Posterior cingulate gyrus (tissue), 11 donors: ENCODE results near the gene EVC2.
A peak's percentile ranks its signal among the peaks of the same experiment; 100 is the strongest.

Experiments used
- DNase-seq, 10 donors: peaks; one replicate each; pipeline versions ENCODE4 v3.0.0 to v3.0.0-alpha.2; 2020 to 2021; ENCODE audit warnings: mixed read lengths in 3 of 10
- intact Hi-C: fragments of 100-400 bp; cut with DNase I; formaldehyde crosslinking; loops from one replicate; pipeline ENCODE4 v1.15.1; 2023

The EVC2 gene

DNA sequence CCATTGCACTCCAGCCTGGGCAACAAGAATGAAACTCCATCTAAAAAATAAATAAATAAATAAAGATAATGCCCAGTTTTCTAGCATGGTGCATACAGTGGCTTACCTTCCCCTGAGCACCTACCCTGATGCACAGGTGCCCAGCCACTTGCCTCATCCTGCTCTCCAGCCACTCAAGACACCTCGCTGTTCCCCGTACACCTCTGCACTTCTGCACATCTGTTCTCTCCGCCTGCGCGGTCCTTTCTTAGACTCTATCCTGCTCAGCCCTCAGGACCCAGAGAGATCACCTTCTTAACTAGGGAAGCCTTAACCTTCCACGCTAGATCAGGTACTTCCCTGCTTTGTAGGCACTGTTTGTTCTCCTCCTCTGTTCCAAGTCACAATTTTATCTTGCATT, 5.5 kb upstream of the EVC2 start:
- intact Hi-C loops: no loop called here

DNA sequence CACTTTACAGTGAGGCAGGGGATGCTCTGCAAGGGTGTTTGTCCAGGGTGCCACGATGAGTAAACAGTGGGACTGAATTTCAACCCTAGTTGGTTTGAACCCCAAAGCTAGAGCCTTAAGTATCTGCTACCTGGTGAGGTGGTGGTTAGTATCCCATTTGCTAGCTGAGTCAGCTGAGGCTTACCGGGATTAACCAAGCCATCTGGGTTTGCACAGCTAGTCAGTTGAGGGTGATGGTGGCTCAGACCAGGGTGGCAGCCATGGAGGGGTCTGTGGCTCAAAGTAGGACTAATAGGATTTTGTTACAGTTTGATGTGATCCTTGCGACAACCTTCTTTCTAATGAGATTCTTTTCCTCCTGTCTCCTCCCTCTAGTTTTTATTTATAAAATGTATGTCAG, 4.6 kb upstream of the EVC2 start:
- intact Hi-C loops: no loop called here
- DNase-seq: no peak

More for the DNA sequence above, 5.5 kb upstream of the EVC2 start:
- no peak for DNase-seq

DNA sequence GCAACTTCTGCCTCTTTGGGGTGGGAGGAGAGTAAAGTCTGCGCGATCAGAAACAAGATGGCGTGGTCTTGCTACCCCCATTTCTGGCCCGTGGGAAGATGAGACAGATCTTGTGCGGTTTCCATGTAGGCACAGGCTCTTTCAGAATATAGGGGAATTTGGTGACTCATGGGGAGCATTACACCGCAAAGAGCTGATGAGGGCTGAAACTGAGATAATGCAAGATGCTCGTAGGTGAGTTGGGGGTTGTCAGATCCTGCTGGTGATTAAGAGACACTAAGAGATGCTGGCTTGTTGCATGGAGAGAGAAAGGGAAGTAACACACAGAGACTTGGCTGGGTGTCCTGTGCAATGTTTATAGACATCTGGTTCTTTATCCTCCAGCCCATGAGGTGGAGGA, 4.2 kb upstream of the EVC2 start:
- no peak for DNase-seq
- intact Hi-C loops: no loop called here

DNA sequence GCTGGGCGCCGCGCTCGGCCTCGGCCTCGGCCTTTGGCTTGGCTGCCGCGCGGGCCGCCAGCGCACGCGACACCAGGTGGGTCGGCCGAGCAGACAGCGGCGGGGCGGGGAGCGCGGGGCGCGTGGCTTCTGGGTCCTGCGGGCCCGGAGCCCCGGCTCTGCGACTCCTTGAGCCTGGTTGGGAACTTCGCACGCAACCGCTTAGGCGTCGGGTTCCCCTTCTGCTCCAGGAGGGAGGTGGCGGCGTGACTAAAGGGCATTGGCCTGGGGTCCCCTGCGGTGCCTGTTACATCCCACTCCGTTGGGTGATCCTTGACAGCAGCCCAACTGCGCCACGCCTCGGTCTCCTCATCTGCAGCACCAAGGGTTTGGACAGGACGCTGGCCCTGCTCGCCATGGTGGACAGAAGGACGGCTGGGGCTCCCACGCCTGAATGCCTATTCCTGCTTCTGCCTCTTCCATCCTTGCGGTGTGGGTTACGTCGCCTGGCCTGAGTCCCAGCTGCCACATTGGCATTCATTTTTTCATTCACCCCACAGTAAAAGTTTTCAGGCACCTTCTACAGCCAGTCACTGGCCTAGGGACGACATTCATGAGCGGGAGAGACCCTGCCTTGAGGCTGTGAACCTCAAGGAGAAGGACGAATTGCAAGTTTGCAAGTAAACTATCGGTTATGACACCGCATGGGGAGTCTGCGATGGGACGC, 3.3 kb upstream of the EVC2 start:
- DNase-seq: no peak
- intact Hi-C loops: no loop called here

DNA sequence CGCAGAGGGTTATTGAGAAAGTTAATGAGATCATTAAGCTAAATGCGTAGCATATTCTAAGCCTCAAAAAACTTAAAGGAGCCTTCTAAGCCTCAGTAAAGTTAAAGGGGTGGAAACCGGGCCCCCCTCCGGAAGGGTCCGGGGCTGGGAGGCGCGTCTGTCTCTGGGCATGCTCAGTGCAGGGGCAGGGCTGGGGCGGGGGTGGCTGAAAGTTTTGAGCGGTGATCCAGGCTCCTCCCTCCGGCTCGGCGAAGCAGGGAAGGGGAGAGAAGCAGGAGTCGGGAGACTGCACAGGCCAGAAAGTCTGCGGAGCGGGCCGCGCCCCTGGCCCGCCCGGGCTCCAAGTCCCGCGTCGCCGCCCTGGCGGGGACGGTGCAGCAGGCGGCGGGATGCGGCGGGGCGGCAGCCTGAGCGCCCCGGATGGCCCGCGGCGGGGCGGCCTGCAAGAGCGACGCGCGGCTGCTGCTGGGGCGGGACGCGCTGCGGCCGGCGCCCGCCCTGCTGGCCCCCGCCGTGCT, 2.7 kb upstream of the EVC2 start, which contains the start of gene EVC:
Gene EVC (plus strand): TSS at position 241 of the 518 bp plus-strand sequence. CDS start 180 bp downstream, at position 421.
- peak in 4 of 10 donors; percentile 32 to 49 (median 48) for DNase-seq
- intact Hi-C loops: no loop called here

DNA sequence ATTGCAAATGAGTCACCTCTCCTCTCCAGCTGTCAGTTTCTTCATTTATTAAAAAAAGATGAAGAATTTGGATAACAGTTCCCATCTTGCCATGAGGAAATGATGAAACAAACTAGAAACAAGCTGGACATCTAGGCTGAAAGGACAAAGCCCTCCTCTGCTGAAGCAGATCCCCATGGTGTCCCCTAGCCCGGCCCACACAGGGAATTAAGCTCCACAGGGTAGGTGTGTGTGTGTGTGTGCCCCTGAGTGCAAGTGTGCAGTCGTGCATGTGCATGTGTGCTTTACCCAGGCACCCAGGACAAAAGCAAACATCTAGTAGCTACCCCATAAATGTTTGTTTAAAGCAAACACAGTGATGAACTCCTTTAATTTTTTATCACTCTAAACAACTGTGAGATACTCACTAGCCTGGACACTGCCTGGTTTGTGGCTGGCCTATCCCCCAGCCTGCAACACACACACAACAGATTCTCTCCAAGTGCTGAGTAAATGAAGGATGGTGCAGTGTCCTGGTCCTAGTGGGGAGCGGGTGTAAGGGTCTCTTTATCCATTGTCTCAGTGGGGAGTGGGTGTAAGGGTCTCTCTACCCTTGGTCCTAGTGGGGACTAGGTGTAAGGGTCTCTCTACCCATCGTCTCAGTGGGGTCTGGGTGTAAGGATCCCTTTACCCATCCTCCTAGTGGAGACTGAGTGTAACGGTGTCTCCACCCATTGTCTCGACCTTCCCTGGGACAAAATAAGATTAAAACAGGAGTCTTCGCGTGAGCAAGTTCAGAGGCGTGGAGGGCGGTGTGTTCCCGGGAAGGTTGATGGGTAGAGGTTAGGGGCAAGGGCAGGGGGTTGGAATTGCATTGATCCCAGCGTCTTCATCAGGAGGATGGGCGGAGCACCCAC, 2.0 kb upstream of the EVC2 start:
- DNase-seq: no peak
- intact Hi-C loops: no loop called here

DNA sequence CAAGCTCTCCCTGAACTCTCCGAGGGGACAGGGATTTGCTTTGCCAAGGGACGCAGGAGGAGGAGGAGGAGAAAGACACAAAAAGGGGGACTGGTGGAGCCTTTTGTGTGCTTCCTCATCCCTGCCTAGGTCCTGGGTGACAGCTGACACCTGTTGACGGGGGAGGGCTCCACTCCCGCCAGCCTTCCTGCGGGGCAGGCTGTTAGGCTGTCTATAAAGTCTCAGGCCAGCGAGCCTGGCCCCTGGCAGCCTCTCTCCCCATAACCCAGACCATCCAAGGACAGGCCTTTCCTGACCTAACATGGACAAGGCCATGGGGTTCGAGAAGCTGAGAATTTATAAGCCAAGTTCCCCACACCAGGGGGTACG, 832 bp upstream of the EVC2 start:
- DNase-seq: no peak
- intact Hi-C loops: no loop called here

DNA sequence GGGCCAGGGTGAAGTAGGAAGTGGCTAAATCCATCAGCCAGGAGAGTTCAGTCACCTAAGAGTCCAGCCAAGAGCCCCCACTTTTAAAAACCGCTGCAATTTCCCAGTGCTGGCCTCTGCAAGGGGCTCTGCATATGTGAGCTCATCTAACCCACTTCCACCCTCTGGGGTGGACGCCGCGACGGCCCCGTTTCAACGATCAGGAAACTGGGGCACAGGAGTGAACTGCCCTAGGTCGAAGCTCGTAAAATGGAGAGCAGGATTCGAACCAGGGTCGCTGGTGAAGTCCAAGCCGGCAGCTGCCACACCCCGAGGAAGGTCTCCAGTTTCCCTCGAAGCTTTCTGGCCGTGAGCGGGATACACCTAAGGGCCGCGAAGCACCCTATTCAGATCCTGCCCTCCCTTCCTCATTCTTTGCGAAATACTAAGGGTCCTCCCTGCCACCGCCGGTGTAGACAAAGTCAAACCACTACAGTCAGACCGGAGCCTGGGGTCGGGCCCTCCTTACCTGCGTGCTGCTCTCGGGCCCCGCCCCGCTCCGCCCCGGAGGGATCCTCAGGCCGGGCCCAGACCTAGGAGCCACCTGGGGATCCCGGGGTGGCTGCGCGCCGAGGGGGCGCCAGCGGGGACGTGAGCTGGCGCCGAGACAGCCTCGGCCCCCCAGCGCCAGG, 446 bp downstream of the EVC2 start:
- DNase-seq: no peak
- intact Hi-C loops: no loop called here

DNA sequence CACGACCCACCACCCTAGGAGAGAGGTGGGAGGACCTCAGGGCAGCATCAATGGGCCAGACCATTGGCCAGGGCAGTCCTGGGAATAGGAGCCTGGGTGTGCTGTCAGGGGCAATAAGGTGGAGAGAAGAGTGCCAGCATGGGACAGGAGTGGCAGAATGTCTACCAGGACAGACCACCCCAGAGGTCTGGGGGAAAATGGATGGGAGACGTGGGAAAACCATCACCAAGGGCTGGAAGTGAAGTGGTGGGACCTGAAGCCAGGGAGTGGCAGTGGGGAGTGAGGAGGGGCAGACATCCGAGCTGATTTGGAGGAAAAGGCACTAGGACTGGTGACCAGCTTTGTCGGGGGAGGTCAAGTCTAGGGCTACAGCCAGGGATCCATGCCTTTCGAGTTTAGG, 993 bp downstream of the EVC2 start:
- DNase-seq: no peak
- intact Hi-C loops: no loop called here

DNA sequence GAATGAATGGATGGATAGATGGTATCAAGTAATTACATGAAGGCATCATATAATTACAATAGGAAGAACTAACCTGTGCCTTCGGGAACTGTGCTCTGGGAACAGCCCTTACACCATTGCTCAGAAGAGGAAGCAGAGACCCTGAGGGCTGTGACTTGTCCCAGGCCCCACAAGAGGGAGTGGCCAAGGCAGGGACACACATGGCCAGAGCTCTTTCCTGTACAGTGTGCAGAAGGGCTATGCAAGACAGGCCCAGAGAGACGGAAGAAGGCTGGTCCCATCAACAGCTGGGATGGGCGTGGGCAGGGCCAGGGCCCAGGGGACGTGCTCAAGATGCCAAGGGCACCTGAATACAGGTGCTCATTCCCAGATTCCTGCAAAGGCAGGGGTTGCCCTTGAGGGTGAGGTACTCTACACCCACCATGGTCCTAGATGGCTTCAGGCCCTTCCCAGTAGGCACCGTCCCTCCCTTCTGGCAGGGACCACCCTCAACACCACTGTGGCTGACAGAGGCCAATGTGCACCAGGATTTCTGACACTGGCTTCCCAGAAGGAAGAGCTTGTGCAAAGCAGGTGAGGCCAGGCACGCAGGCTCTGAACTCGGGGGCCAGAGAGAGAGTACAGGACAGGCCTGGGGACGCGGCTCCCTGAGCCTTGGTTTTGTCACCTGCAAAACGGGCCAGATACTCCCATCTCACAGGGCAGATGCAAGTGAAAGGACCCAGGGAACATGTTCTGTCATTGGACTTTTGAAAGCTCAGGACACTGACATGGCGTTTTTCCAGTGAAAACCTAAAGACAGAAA, 1.7 kb downstream of the EVC2 start:
- DNase-seq: no peak
- intact Hi-C loops: no loop called here

DNA sequence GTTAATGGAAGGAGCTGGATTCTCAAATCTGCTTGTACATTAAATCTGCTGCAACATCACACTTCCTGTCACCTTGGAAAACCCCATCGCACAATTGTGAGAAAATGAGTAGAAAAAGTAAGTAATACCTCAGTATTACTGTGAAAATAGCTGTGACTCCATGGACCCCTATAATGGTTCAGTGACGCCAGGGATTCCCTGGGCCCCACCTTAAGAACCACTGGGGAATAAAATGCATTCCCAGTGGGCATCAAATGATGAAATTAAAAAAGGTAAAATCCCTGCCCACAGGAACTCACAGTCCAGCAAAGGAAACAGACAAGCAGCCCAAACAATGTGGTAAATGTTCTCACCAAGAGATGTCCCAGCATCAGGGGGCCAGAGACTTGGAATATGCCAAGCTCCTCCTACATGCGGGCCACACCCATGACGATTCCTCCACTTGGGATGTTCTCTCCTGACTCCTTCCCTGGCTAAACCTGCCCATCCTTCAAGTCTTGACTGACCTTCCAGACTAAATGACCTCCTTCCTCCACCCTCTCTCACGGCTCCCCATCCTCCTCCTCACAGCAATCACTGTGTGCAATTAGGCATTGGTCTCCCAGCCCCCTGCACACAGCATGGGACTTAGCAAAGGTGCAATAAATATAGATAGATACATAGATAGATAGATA, 2.6 kb downstream of the EVC2 start:
- DNase-seq: no peak

DNA sequence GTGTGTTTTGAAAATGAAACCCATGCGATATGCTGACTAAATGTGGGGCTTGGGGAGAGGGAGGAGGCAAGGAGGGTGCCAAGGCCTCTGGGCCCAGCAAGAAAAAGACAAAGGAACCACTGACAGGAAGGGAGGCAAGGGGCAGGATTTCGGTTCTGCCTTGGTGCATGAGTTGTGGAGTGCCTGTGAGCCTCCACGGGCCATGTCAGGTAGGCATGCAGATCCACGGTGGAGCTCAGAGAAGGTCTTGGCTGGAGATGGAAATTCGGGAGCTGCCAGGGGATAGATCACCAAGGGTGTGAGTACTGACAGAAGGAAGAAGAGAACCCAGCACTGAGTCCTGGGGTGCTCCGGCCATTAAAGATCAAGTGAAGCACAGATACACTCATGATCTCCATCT, 4.1 kb downstream of the EVC2 start:
- intact Hi-C loops: no loop called here
- DNase-seq: no peak

More for the DNA sequence above, 2.6 kb downstream of the EVC2 start:
- intact Hi-C loops: no loop called here

DNA sequence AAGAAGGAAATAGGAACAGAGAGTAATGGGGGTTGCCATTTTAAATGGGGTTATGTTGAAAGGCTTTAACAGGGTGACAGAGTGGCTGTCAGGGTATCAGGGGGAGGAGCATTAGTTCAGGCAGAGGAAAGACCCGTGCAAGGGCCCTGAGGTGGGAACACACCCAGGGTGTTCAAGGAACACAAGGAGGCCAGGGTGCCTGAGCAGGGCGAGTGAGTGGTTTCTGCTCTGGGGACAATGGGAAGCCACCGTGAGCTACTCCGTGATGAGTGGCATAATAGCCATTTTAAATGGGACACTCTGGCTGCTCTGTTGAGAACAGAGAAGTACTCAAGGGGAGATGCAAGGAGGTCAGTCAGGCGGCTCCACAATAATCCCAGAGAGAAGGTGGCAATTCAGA, 4.5 kb downstream of the EVC2 start:
- intact Hi-C loops: no loop called here
- peak in 1 of 10 donors; percentile 57 for DNase-seq

DNA sequence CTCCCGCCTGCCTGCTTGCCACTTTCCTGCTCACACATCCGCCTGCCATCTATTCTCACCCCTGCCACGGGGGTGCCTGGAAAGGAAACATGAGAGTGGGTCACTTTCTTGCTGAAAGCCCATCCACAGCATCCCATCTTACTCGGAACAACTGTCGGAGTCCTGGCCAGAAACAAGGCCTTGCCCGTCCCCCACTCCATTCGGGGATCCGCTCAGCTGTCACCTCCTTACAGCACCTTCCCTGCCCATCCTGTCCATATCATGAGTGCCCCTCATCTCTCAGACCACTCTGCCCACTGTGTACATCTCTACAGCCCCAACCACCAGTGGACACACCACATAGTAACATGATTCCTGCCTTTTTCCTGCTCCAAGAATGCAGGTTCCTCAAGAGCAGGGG, 6.4 kb downstream of the EVC2 start:
- intact Hi-C loops: no loop called here
- peak in 1 of 10 donors; percentile 72 for DNase-seq

DNA sequence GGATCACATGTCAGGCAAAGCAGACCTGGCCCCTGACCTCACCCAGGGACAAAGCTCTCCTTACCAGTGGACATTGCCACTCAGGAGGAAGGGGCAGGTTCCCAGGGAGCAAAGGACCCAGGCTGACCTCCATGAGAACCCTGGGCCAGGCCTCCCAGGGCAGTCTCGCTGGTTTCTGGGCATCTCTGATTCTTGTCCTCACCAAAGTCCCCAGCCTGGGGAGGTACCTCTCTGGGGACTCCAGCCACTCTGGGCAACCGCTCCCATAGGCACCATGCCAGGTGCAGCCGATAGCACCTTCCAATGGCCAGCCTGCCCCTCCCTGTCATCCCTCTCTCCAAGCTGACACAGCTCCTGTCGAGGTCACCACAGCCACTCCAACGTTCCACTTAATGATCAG, 7.9 kb downstream of the EVC2 start:
- DNase-seq: peak in 1 of 10 donors; percentile 69
- intact Hi-C loops: no loop called here

DNA sequence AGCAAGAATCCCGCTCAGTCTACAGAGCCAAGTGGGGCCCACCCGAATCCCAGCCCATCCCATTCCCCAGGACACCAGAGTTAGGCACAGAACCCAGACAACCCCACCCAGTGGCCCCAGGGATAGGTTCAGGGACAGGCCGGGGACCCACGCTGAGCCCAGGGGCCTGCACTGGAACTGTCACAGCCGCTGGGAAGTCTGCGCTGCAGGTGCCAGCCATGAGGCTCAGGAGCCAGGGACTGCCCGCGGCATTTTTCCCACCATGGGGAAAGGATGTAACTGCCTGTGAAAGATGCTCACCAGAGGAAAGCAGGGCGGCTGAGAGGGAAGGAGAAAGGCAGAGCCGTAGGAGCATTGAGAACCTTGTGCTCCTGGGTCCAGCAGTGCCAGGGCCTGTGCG, 12.0 kb downstream of the EVC2 start:
- intact Hi-C loops: no loop called here
- peak in 1 of 10 donors; percentile 65 for DNase-seq

DNA sequence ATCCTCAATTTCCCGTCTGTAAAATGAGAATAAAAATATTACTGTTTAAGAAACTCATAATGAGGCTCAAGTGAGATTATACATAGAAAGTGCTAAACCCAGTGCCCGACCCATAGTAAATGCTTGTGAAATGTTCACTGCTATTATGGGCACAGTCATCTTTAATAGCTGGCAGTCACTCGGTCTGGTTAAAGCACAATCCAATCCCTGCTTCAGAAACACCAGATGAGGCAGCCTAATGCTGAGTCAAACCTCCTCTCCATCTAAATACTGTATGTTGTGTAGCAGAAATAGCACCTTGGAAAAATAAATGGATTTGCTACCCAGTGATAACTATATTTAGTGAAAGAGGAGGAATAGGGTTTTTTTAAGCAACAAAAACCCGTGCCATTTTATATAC, 14.5 kb downstream of the EVC2 start:
- intact Hi-C loops: no loop called here
- peak in 1 of 10 donors; percentile 4 for DNase-seq

DNA sequence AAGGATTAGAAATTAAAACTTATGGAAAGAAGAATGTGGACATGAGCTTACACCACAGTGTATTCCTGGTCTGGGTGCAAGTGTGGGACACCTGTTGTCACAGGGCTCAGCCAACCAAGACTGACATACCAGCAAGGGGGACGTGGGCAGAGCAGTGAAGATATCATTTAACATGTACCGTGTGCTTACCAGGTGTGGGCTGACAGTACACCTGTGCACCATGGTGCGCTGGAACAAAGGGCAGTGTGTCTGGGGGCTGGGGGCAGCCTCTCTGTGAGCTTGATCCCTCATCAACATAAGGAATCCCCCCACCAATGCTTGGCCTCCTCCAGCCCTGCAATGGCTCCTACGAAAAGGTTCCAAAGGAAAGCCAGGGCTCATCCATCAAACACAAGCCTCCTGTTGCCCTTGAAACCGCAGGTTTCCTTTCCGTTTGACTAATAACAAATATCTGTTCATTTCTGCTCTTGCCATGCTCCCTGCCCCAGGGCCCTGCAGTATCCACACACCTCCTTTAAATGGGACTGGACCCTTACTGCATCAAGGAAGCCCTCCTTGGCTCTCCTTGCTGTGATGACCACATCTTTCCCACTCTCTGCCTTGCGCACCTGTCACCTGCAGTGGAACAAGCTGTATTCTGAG, 16.7 kb downstream of the EVC2 start:
- intact Hi-C loops: no loop called here
- DNase-seq: peak in 1 of 10 donors; percentile 59

DNA sequence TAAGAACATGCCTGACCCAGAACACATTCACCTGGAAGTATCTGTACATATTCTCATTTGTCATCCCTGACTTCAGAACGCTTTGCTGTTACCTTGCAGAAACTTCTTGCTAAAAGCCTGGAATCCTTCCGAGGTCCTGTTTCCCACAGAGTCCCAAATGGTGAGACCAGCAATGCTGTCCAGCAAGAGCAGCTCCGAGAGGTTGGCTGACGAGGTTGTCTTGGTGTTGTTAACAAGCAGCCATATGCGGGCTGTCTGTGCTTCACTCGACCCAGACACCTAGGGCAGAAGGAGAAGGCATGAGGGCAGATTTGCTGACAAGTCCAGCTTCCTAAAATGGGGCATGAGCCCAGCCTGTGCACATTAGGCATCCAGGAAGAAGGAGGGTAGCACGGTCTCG, 19.3 kb downstream of the EVC2 start:
- DNase-seq: peak in 1 of 10 donors; percentile 56
- intact Hi-C loops: no loop called here
